Erythroblast (primary cell): ENCODE measurements around the gene ARTN.

Source experiments
- GATA1 ChIP-seq: IDR thresholded peaks from 2 replicates; pipeline ENCODE4 v1.6.1; 2011; ENCODE audit warnings: low read depth, mild to moderate bottlenecking, control low read depth, low read length, moderate library complexity
- POLR2A ChIP-seq: IDR thresholded peaks from 2 replicates; pipeline ENCODE4 v1.6.1; 2011; ENCODE audit warnings: mild to moderate bottlenecking, low read length

DNA sequence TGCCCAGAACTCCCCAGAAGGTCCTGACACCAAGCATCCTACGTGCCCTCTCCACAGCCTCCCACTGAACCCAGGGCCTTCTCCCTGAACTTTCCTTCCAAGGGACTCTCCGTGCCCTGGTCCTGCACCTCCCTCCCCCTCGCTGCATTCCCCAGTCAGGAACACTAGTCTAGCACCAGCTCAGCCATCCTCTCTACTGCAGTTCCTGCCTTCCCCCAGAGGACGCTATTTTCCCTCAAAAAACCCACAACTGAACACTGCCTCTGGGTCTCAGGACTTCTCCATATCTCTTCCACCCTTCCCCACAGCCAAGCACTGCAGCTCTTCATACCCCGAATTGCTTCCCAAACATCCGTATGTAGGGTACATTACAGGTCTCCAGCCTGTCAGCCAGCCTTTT lies 12.6 kb upstream of the ARTN start:
- TF ChIP-seq POLR2A (no peak), GATA1 (no peak)
